GM23248 (cell line): ENCODE results near the gene RPUSD2. TPM values are rescaled to one million over a fixed set of nuclear protein-coding genes. Genes with fewer than 3 reads are reported as not detected.

Experiments
- DNase-seq: peaks from one replicate; pipeline ENCODE4 v3.0.0-alpha.2; 2015
- H2AFZ ChIP-seq: fragments of 200-600 bp; sonication (generic); 2 replicates; pipeline ENCODE4 v1.6.1; 2016; ENCODE audit warnings: antibody characterized with exemption
- H3F3A ChIP-seq: fragments of 200-600 bp; sonication (generic); 2 replicates; pipeline ENCODE4 v1.6.1; 2016; ENCODE audit warnings: mild to moderate bottlenecking, antibody characterized with exemption, mixed run types; ENCODE audit not compliant: insufficient read depth
- H3K27ac ChIP-seq: fragments of 200-600 bp; sonication (generic); 2 replicates; pipeline ENCODE4 v1.5.1; 2016; ENCODE audit warnings: mild to moderate bottlenecking
- H3K27me3 ChIP-seq: fragments of 200-600 bp; sonication (generic); replicated peaks from 2 replicates; pipeline ENCODE4 v1.6.1; 2016; ENCODE audit warnings: mild to moderate bottlenecking; ENCODE audit not compliant: insufficient read depth
- H3K36me3 ChIP-seq: fragments of 200-600 bp; sonication (generic); 2 replicates; pipeline ENCODE4 v1.6.1; 2016; ENCODE audit warnings: low read depth, mild to moderate bottlenecking
- H3K4me1 ChIP-seq: fragments of 200-600 bp; sonication (generic); 2 replicates; pipeline ENCODE4 v1.6.1; 2016; ENCODE audit warnings: mild to moderate bottlenecking; ENCODE audit not compliant: insufficient read depth
- H3K4me2 ChIP-seq: fragments of 200-600 bp; sonication (generic); one replicate; pipeline ENCODE4 v1.6.1; 2016; ENCODE audit warnings: mild to moderate bottlenecking; ENCODE audit not compliant: unreplicated experiment
- H3K4me3 ChIP-seq: fragments of 200-600 bp; sonication (generic); 2 replicates; pipeline ENCODE4 v1.5.1; 2016; ENCODE audit warnings: mild to moderate bottlenecking
- H3K79me2 ChIP-seq: fragments of 200-600 bp; sonication (generic); 2 replicates; pipeline ENCODE4 v1.6.1; 2016; ENCODE audit warnings: mild to moderate bottlenecking; ENCODE audit not compliant: insufficient read depth
- H3K9ac ChIP-seq: fragments of 200-600 bp; sonication (generic); 2 replicates; pipeline ENCODE4 v1.6.1; 2016; ENCODE audit warnings: mild to moderate bottlenecking
- H3K9me2 ChIP-seq: fragments of 200-600 bp; sonication (generic); 2 replicates; pipeline ENCODE4 v1.6.1; 2016; ENCODE audit warnings: mixed run types, mild to moderate bottlenecking, moderate library complexity; ENCODE audit not compliant: insufficient read depth
- H3K9me3 ChIP-seq: fragments of 200-600 bp; sonication (generic); one replicate; pipeline ENCODE4 v1.6.1; 2017; ENCODE audit warnings: low read depth
- H4K20me1 ChIP-seq: fragments of 200-600 bp; sonication (generic); 2 replicates; pipeline ENCODE4 v1.6.0; 2016; ENCODE audit not compliant: insufficient read depth
- EZH2 ChIP-seq: fragments of 200-600 bp; sonication (generic); IDR thresholded peaks from 2 replicates; pipeline ENCODE4 v1.6.1; 2018; ENCODE audit warnings: antibody characterized with exemption, mild to moderate bottlenecking; ENCODE audit not compliant: insufficient read depth, poor library complexity, severe bottlenecking
- EZH2phosphoT487 ChIP-seq: fragments of 200-600 bp; sonication (generic); IDR thresholded peaks from 2 replicates; pipeline ENCODE4 v1.6.1; 2018; ENCODE audit warnings: antibody characterized with exemption, moderate library complexity, mild to moderate bottlenecking, low read depth; ENCODE audit not compliant: insufficient read depth
- WGBS, 2 experiments: methylation state at CpG; one replicate each; pipeline ENCODE4 v1.1.6; 2015 to 2017; ENCODE audit warnings: low lambda C conversion rate in 2 of 2, low coverage in 1 of 2; ENCODE audit errors: missing lambda C conversion rate in 2 of 2; 5-methylcytosine and 5-hydroxymethylcytosine counted together
- in situ Hi-C: fragments of 300-500 bp; cut with MboI; formaldehyde crosslinking; loops from 2 replicates; pipeline ENCODE4 v1.15.0; 2020
- polyA plus RNA-seq: library from polyadenylated mRNA; unstranded; fragments of >200 nt; fragmentation: Nextera tagmentation; extraction: Ambion mirVana; gene quantifications from 2 replicates; pipeline ENCODE4 v1.2.1, GENCODE V29; 2016
- total RNA-seq: library from RNA; depleted of rRNA; stranded (reverse); fragments of >200 nt; shearing (Covaris generic); gene quantifications from 2 replicates; pipeline ENCODE4 v1.2.3, GENCODE V29; 2014

RPUSD2 gene
- total and polyA plus RNA-seq, 2 experiments from 2014 or later: 9.6 to 12.8 TPM

DNA sequence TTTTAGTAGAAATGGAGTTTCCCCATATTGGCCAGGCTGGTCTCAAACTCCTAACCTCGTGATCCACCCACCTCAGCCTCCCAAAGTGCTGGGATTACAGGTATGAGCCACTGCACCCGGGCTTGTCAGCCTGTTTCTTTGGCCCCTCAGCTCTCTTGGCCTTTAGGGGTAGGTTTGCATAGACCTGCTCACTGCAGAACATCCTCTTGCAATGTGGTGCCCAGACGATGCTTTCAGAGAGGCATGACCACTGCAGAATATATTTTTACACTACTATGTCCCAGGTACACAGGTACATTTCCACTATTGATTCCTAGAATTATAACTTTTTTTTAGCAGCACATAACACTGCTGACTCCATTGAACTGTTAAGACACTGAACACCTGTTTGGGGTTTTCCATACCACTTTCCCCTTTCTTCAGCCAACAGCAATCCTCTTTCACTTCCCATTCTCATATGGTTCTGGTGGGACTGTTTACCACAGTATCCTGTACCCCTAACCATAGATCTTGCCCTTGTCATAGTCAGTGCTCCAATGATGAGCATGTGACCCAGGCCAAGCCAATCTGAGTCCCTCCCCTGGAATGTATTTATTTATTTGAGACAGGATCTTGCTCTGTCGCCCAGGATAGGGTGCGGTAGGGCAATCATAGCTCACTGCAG lies 25.3 kb upstream of the RPUSD2 start:
- no peaks in the 10 kb centered on the region for H3F3A ChIP-seq
- no peaks in the 10 kb centered on the region for H4K20me1 ChIP-seq
- no peaks in the 10 kb centered on the region for H3K36me3 ChIP-seq
- TF ChIP-seq EZH2phosphoT487: no peak
- TF ChIP-seq EZH2: no peak
- no peaks in the 10 kb centered on the region for H3K4me1 ChIP-seq
- no peak overlapping the region for H3K9ac ChIP-seq
- DNase-seq: no peak
- in situ Hi-C loops: no loop called here
- no peak overlapping the region for H3K27ac ChIP-seq
- H3K9me2 ChIP-seq: no peaks in the 10 kb centered on the region
- no peak overlapping the region for H2AFZ ChIP-seq
- 66 to 68% methylated on average over 5 of the region's 5 CpGs for WGBS, 2 experiments
- H3K27me3 ChIP-seq: no peaks in the 10 kb centered on the region
- H3K9me3 ChIP-seq: no peaks in the 10 kb centered on the region
- H3K79me2 ChIP-seq: no peaks in the 10 kb centered on the region
- no peak overlapping the region for H3K4me2 ChIP-seq
- no peak overlapping the region for H3K4me3 ChIP-seq

DNA sequence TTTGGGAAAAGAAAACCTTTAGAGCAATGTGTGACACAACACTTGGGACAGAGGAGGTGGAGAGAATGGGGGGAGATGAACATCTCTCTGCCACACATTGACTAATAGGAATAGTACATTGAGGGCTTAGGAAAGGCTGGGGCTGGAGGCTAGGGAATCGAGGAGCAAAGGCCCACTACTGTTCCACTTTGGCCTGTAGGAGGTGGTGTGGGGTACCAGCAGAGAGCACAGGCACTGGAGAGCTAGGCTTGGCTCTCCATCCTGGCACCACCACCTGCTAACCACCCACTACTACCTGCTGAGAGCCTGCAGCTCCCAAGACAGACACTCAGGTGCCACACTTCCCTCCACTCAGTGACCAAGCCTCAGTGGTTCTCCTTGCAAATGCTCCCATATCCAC lies 23.6 kb upstream of the RPUSD2 start:
- no peak for DNase-seq
- WGBS, 2 experiments: 100% methylated on average over 1 of the region's 1 CpG
- Histone ChIP-seq H3K4me2 (no peak overlapping the region), H3K4me1 (no peaks in the 10 kb centered on the region), H3K9ac (no peak overlapping the region), H3K4me3 (no peak overlapping the region), H3K9me2 (no peaks in the 10 kb centered on the region), H3K27ac (no peak overlapping the region), H3F3A (no peaks in the 10 kb centered on the region), H3K36me3 (no peaks in the 10 kb centered on the region), H4K20me1 (no peaks in the 10 kb centered on the region), H3K9me3 (no peaks in the 10 kb centered on the region), H3K79me2 (no peaks in the 10 kb centered on the region), H2AFZ (no peak overlapping the region), H3K27me3 (no peaks in the 10 kb centered on the region)
- TF ChIP-seq EZH2: no peak
- TF ChIP-seq EZH2phosphoT487: no peak
- in situ Hi-C loops: no loop called here

DNA sequence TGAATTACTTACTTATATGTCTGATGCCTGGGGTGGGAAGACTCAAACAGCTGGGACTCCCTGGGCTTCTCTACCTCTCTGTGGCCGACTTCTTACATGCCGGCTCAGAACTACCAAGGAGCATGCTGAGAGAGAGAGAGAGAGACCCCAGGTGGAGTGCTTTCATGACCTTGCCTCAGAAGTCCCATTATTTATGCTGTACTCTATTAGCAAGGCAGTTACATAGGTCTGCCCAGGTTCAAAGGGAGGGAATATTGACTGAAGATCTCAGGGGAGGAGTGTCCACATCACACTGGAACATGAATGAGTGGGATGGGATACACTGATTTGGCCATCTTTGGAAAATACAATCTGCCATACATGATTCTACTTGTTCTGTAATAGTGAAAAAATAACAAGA lies 20.5 kb upstream of the RPUSD2 start:
- no peak overlapping the region for H3K9ac ChIP-seq
- DNase-seq: no peak
- H3K27ac ChIP-seq: no peak overlapping the region
- H3K27me3 ChIP-seq: no peaks in the 10 kb centered on the region
- H3K9me3 ChIP-seq: no peaks in the 10 kb centered on the region
- H2AFZ ChIP-seq: no peak overlapping the region
- no peaks in the 10 kb centered on the region for H3F3A ChIP-seq
- H3K4me1 ChIP-seq: no peaks in the 10 kb centered on the region
- H3K9me2 ChIP-seq: no peaks in the 10 kb centered on the region
- H3K4me2 ChIP-seq: no peak overlapping the region
- WGBS, 2 experiments: 83 to 88% methylated on average over 2 of the region's 2 CpGs
- in situ Hi-C loops: no loop called here
- no peaks in the 10 kb centered on the region for H3K79me2 ChIP-seq
- no peaks in the 10 kb centered on the region for H3K36me3 ChIP-seq
- no peak for TF ChIP-seq EZH2
- no peak for TF ChIP-seq EZH2phosphoT487
- H3K4me3 ChIP-seq: no peak overlapping the region
- H4K20me1 ChIP-seq: no peaks in the 10 kb centered on the region

DNA sequence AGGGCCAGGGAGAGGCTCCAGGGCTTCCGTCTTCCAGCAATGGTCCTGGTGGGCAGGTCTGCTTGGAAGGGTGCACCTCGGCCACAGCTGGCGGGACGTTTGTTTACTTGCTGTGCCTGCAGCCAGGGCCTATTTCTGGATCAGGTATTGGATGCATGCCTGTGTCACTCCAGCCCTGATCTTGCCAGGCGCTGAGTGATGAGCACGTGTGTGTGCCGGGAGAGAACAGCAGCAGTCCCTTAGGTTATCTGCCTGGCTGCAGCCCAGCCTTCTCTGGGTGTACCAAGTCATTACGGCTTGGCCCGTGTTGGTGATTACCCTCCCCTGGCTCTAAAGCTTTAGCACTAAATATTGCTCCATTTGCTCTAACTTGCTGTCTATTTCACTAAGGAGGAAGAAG lies 19.2 kb upstream of the RPUSD2 start:
- 81 to 85% methylated on average over 9 of the region's 9 CpGs for WGBS, 2 experiments
- in situ Hi-C loops: no loop called here

More for the DNA sequence above, 19.2 kb upstream of the RPUSD2 start:
- Histone ChIP-seq H3K27me3 (no peaks in the 10 kb centered on the region), H4K20me1 (no peaks in the 10 kb centered on the region), H3K36me3 (peaks cover 7% of the 10 kb centered on the region; the same call in 1 of the 2 replicates), H3K4me2 (no peak overlapping the region), H3K9me3 (no peaks in the 10 kb centered on the region), H3K4me1 (no peaks in the 10 kb centered on the region), H3F3A (no peaks in the 10 kb centered on the region), H3K4me3 (no peak overlapping the region), H3K9me2 (no peaks in the 10 kb centered on the region), H3K27ac (no peak overlapping the region), H2AFZ (no peak overlapping the region), H3K9ac (no peak overlapping the region), H3K79me2 (no peaks in the 10 kb centered on the region)
- DNase-seq: no peak
- TF ChIP-seq EZH2 (no peak), EZH2phosphoT487 (no peak)
